SU-DHL-6 (cell line): ENCODE measurements around the gene KIF3B.

Experiments
- H2AFZ ChIP-seq: fragments of 200-600 bp; sonication (generic); 2 replicates; pipeline ENCODE4 v1.6.1; 2014; ENCODE audit warnings: low read depth, mild to moderate bottlenecking, moderate library complexity, mixed read lengths, antibody characterized with exemption, low read length; ENCODE audit not compliant: severe bottlenecking
- H3F3A ChIP-seq: fragments of 200-600 bp; shearing (Covaris generic); 2 replicates; pipeline ENCODE4 v1.6.0; 2016; ENCODE audit warnings: antibody characterized with exemption, mild to moderate bottlenecking; ENCODE audit not compliant: insufficient read depth
- H3K27ac ChIP-seq: fragments of 200-600 bp; sonication (generic); 2 replicates; pipeline ENCODE4 v1.5.1; 2016; ENCODE audit warnings: low read depth, mild to moderate bottlenecking, low read length, moderate library complexity, mixed read lengths
- H3K27me3 ChIP-seq: fragments of 200-600 bp; sonication (generic), shearing (Covaris generic); 2 replicates; pipeline ENCODE4 v1.6.0; 2014; ENCODE audit warnings: mild to moderate bottlenecking, low read length
- H3K36me3 ChIP-seq: fragments of 200-600 bp; sonication (generic); 2 replicates; pipeline ENCODE4 v1.6.1; 2014; ENCODE audit warnings: mild to moderate bottlenecking, low read length, mixed read lengths
- H3K4me2 ChIP-seq: fragments of 300-600, 200-600 bp; shearing (Covaris generic), sonication (generic); 2 replicates; pipeline ENCODE4 v1.6.0; 2014; ENCODE audit warnings: low read length, low read depth, mild to moderate bottlenecking; ENCODE audit not compliant: poor library complexity, severe bottlenecking
- H3K4me3 ChIP-seq: fragments of 200-600 bp; sonication (generic); 2 replicates; pipeline ENCODE4 v1.5.1; 2014; ENCODE audit warnings: antibody characterized with exemption, low read length, mild to moderate bottlenecking, mixed read lengths; ENCODE audit not compliant: insufficient read depth, poor library complexity, severe bottlenecking
- H3K79me2 ChIP-seq: fragments of 200-600 bp; sonication (generic); 2 replicates; pipeline ENCODE4 v1.6.1; 2014; ENCODE audit warnings: mild to moderate bottlenecking, low read length, moderate library complexity; ENCODE audit not compliant: insufficient read depth
- H3K9ac ChIP-seq: fragments of 200-600 bp; sonication (generic); 2 replicates; pipeline ENCODE4 v1.7.0; 2014; ENCODE audit warnings: mild to moderate bottlenecking, low read length
- H3K9me2 ChIP-seq: fragments of 200-600 bp; sonication (generic); replicated peaks from 2 replicates; pipeline ENCODE4 v1.6.1; 2014; ENCODE audit warnings: low read length; ENCODE audit not compliant: insufficient read depth
- H3K9me3 ChIP-seq: fragments of 200-600 bp; sonication (generic); 2 replicates; pipeline ENCODE4 v1.6.1; 2014; ENCODE audit warnings: low read length, mixed read lengths; ENCODE audit not compliant: insufficient read depth
- H4K20me1 ChIP-seq: fragments of 200-600 bp; sonication (generic); 2 replicates; pipeline ENCODE4 v1.6.1; 2014; ENCODE audit warnings: low read depth, mild to moderate bottlenecking, antibody characterized with exemption, low read length, moderate library complexity, mixed read lengths
- CTCF ChIP-seq: fragments of 200-600 bp; sonication (generic); IDR thresholded peaks from one replicate; pipeline ENCODE4 v1.5.1; 2017; ENCODE audit warnings: antibody characterized with exemption, mild to moderate bottlenecking, low read length, moderate library complexity; ENCODE audit not compliant: insufficient read depth, poor library complexity, severe bottlenecking
- EZH2phosphoT487 ChIP-seq: fragments of 200-600 bp; sonication (generic), shearing (Covaris generic); conservative IDR thresholded peaks from 2 replicates; pipeline ENCODE4 v1.6.1; 2018; ENCODE audit warnings: mild to moderate bottlenecking, antibody characterized with exemption, low read length, moderate library complexity, mixed read lengths

Gene KIF3B

GRCh38 chr20:32333988-32334885 is 56.8 kb downstream of the KIF3B start:
- no peak overlapping the region for H3K27ac ChIP-seq
- no peaks in the 10 kb centered on the region for H3K79me2 ChIP-seq
- H3K36me3 ChIP-seq, result peaks cover 23% of the 10 kb centered on the region
- no peaks in the 10 kb centered on the region for H3K27me3 ChIP-seq
- no peaks in the 10 kb centered on the region for H4K20me1 ChIP-seq
- no peak overlapping the region for H3K4me3 ChIP-seq
- TF ChIP-seq CTCF, result no peak
- no peak for TF ChIP-seq EZH2phosphoT487
- no peak overlapping the region for H3K9ac ChIP-seq
- no peak overlapping the region for H3K4me2 ChIP-seq
- no peak overlapping the region for H2AFZ ChIP-seq
- H3K9me2 ChIP-seq, result no peaks in the 10 kb centered on the region
- H3F3A ChIP-seq, result no peaks in the 10 kb centered on the region
- no peaks in the 10 kb centered on the region for H3K9me3 ChIP-seq

GRCh38 chr20:32336918-32337347 is 59.5 kb downstream of the KIF3B start:
- Histone ChIP-seq H4K20me1 (no peaks in the 10 kb centered on the region), H3K27me3 (no peaks in the 10 kb centered on the region), H3K9me3 (no peaks in the 10 kb centered on the region), H2AFZ (no peak overlapping the region), H3K36me3 (peaks cover 4% of the 10 kb centered on the region; the same call in 1 of the 2 replicates), H3K27ac (no peak overlapping the region), H3K9ac (no peak overlapping the region), H3K9me2 (no peaks in the 10 kb centered on the region), H3K4me2 (no peak overlapping the region), H3K79me2 (no peaks in the 10 kb centered on the region), H3K4me3 (no peak overlapping the region), H3F3A (no peaks in the 10 kb centered on the region)
- TF ChIP-seq EZH2phosphoT487 (no peak), CTCF (peak; percentile 39)

DNA sequence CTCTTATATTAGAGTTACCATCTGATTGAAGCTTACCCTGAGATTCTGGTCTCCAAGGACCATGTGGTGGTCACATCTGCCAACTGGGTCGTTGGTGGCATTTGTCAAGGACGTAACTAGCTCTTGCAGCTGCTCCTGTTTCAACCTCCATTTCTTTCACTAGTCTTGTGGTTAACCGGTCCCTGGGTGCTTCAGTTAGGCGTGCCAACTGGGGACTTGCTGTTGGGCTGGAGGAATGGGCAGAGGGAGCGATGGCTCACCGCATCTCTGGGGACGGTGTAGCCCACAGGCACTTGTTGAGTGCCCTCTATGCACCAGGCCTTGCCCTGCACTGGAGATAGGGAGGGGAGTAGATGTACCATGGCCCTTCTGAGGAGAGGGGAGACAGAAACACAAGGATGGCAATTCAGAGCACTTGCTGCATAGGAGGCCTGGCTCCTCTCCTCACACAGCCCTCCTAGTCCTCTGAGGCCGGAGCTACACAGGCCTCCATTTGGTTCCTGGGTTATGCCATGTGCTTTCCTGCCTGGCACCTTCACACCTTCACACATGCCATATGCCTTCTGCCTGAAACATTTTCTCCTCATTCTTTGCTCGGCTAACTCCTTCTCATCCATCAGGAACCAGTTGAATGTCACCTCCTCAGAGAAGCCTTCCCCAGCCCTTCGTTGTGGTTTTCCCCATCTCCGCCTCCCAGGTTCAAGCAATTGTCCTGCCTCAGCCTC is 60.6 kb downstream of the KIF3B start:
- Histone ChIP-seq H4K20me1 (no peaks in the 10 kb centered on the region), H3F3A (no peaks in the 10 kb centered on the region), H3K27me3 (no peaks in the 10 kb centered on the region), H3K9ac (no peak overlapping the region), H3K9me2 (no peaks in the 10 kb centered on the region), H3K9me3 (no peaks in the 10 kb centered on the region), H3K36me3 (peaks cover under 1% of the 10 kb centered on the region; the same call in 1 of the 2 replicates), H2AFZ (no peak overlapping the region), H3K4me3 (no peak overlapping the region), H3K4me2 (no peak overlapping the region), H3K27ac (no peak overlapping the region), H3K79me2 (no peaks in the 10 kb centered on the region)
- TF ChIP-seq EZH2phosphoT487, result no peak
- TF ChIP-seq CTCF, result no peak
